Large intestine (tissue), 3 donors: ENCODE data around the gene SEPHS1. TPM values are rescaled to one million over a fixed set of nuclear protein-coding genes. Genes with fewer than 3 reads are reported as not detected.
"Not testable (repeated sequence)": the region's sequence is repeated elsewhere in the genome, so short reads cannot be mapped to it uniquely, and the experiment has no call there.

Experiments used
- DNase-seq, 2 donors: peaks; one replicate each; pipeline versions ENCODE4 v3.0.0 to v3.0.0-alpha.2; 2013
- H3K27ac ChIP-seq: one replicate; pipeline ENCODE4 v1.5.1; 2013; ENCODE audit warnings: low read length
- H3K27me3 ChIP-seq: 2 replicates; pipeline ENCODE4 v1.6.1; 2013; ENCODE audit warnings: low read length; ENCODE audit not compliant: control insufficient read depth, insufficient read depth
- H3K36me3 ChIP-seq: 2 replicates; pipeline ENCODE4 v1.6.1; 2013; ENCODE audit warnings: low read length; ENCODE audit not compliant: control insufficient read depth, insufficient read depth
- H3K4me1 ChIP-seq: one replicate; pipeline ENCODE4 v1.6.1; 2013; ENCODE audit warnings: low read length; ENCODE audit not compliant: control insufficient read depth, insufficient read depth
- H3K4me3 ChIP-seq: one replicate; pipeline ENCODE4 v1.5.1; 2013; ENCODE audit warnings: low read length
- H3K9me3 ChIP-seq: one replicate; pipeline ENCODE4 v1.6.1; 2013; ENCODE audit warnings: mild to moderate bottlenecking, low read depth, low read length, moderate library complexity; ENCODE audit not compliant: control insufficient read depth
- WGBS: methylation state at CpG from one replicate; pipeline ENCODE4 v1.1.5; 2013; ENCODE audit warnings: low lambda C conversion rate; ENCODE audit not compliant: insufficient coverage; 5-methylcytosine and 5-hydroxymethylcytosine counted together
- polyA plus RNA-seq: library from polyadenylated mRNA; unstranded; fragments of 120-200 nt; gene quantifications from one replicate; pipeline ENCODE4 v1.2.1, GENCODE V29; 2013

Gene SEPHS1
- polyA plus RNA-seq, 1 donor, result 51.3 TPM

GRCh38 chr10:13386021-13386420, 37.9 kb upstream of the SEPHS1 start:
- H3K9me3 ChIP-seq, result no peaks in the 10 kb centered on the region
- 100% methylated on average over 1 of the region's 7 CpGs for WGBS
- H3K4me1 ChIP-seq, result peaks cover 7% of the 10 kb centered on the region
- no peak for DNase-seq
- H3K27me3 ChIP-seq, result peaks cover 3% of the 10 kb centered on the region
- no peak overlapping the region for H3K4me3 ChIP-seq
- H3K27ac ChIP-seq, result no peak overlapping the region
- no peaks in the 10 kb centered on the region for H3K36me3 ChIP-seq

GRCh38 chr10:13383399-13383761, 35.3 kb upstream of the SEPHS1 start:
- peak; percentile 73 to 88 for DNase-seq
- Histone ChIP-seq H3K27me3 (peaks cover 3% of the 10 kb centered on the region), H3K4me3 (peak overlapping the region; percentile 38), H3K27ac (peak overlapping the region; percentile 55), H3K36me3 (no peaks in the 10 kb centered on the region), H3K9me3 (no peaks in the 10 kb centered on the region), H3K4me1 (peaks cover 7% of the 10 kb centered on the region)
- 0% methylated on average over 3 of the region's 18 CpGs for WGBS

DNA sequence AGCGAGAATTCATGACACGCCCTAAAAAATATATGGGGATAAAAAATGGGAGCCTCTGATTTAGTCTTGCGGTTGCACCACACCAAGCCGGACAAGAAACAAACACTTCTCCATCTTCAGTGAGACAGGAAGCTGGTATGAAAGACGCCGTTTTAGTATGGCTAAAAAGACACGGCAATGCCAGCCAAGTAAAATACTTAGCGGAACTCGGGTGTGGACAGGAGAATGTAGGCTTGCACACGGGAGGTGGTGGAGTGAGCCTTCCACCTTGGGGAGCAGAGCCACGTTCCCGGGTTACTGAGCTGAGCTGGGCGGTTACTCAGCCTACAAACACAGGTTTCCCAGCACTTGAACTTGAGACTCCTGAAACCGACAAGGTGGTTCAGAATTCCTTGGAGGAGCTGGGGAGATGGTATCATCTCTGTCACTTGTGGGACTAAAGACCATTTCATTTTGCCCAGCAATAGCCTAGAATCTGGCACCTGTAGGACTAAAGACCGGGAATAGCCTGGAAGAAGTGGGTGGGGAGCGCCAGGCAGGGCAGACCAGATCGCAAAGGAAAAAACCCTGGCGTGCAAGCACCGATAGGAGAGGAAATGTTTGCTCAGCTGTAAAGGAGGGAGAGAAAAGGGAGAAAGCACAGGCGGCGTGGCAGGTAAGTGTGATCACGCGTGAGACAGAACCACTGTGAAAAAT, 34.8 kb upstream of the SEPHS1 start:
- peak in 1 of 2 donors; percentile 21 for DNase-seq

GRCh38 chr10:13379061-13379460, 31.0 kb upstream of the SEPHS1 start:
- not testable (repeated sequence) for DNase-seq, H3K27ac ChIP-seq, H3K27me3 ChIP-seq, H3K4me1 ChIP-seq, H3K4me3 ChIP-seq, H3K36me3 ChIP-seq, H3K9me3 ChIP-seq
- WGBS, result no CpG with 5 or more reads among the region's 4 CpGs

More for the DNA sequence above, 34.8 kb upstream of the SEPHS1 start:
- H3K9me3 ChIP-seq, result no peaks in the 10 kb centered on the region
- H3K4me1 ChIP-seq, result peaks cover 7% of the 10 kb centered on the region
- peak overlapping the region; percentile 38 for H3K4me3 ChIP-seq
- peaks cover 3% of the 10 kb centered on the region for H3K27me3 ChIP-seq
- H3K27ac ChIP-seq, result peak overlapping the region; percentile 55
- 57% methylated on average over 5 of the region's 23 CpGs for WGBS
- no peaks in the 10 kb centered on the region for H3K36me3 ChIP-seq

DNA sequence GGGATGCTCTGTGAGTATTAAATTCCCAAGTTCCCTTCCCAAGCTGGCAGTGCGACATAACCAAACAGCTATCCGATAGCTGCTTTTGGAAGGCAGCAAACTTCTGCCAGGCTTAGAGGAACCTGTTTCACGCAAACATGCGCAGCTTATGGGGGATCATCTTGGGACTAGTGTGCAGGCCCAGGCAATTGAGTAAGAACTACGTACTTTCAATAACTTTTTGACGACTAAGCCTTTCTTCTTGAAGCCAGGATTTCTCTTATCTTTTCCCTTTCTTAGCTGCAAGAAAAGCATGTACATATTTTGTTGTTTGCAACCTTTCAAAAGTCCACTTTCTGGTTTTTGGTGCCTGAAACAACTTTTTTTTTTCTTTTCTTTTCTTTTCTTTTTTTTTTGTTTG, 28.7 kb upstream of the SEPHS1 start:
- no peaks in the 10 kb centered on the region for H3K27me3 ChIP-seq
- H3K27ac ChIP-seq, result no peak overlapping the region
- H3K9me3 ChIP-seq, result no peaks in the 10 kb centered on the region
- no peak for DNase-seq
- H3K4me3 ChIP-seq, result no peak overlapping the region
- no peaks in the 10 kb centered on the region for H3K36me3 ChIP-seq
- WGBS, result no CpG with 5 or more reads among the region's 6 CpGs
- H3K4me1 ChIP-seq, result no peaks in the 10 kb centered on the region

GRCh38 chr10:13376297-13376696, 28.2 kb upstream of the SEPHS1 start:
- DNase-seq, result no peak
- H3K27me3 ChIP-seq, result no peaks in the 10 kb centered on the region
- H3K36me3 ChIP-seq, result no peaks in the 10 kb centered on the region
- H3K9me3 ChIP-seq, result no peaks in the 10 kb centered on the region
- no peaks in the 10 kb centered on the region for H3K4me1 ChIP-seq
- no peak overlapping the region for H3K4me3 ChIP-seq
- 9% methylated on average over 6 of the region's 6 CpGs for WGBS
- no peak overlapping the region for H3K27ac ChIP-seq

GRCh38 chr10:13375791-13376190, 27.7 kb upstream of the SEPHS1 start:
- WGBS, result no CpG with 5 or more reads among the region's 2 CpGs
- H3K27ac ChIP-seq, result no peak overlapping the region
- no peaks in the 10 kb centered on the region for H3K27me3 ChIP-seq
- no peak overlapping the region for H3K4me3 ChIP-seq
- no peak for DNase-seq
- H3K36me3 ChIP-seq, result no peaks in the 10 kb centered on the region
- no peaks in the 10 kb centered on the region for H3K9me3 ChIP-seq
- no peaks in the 10 kb centered on the region for H3K4me1 ChIP-seq

GRCh38 chr10:13373644-13374043, 25.6 kb upstream of the SEPHS1 start:
- Histone ChIP-seq H3K4me3 (no peak overlapping the region), H3K27ac (no peak overlapping the region), H3K9me3 (no peaks in the 10 kb centered on the region), H3K36me3 (no peaks in the 10 kb centered on the region), H3K4me1 (no peaks in the 10 kb centered on the region), H3K27me3 (no peaks in the 10 kb centered on the region)
- no peak for DNase-seq
- WGBS, result no CpG with 5 or more reads among the region's 2 CpGs

DNA sequence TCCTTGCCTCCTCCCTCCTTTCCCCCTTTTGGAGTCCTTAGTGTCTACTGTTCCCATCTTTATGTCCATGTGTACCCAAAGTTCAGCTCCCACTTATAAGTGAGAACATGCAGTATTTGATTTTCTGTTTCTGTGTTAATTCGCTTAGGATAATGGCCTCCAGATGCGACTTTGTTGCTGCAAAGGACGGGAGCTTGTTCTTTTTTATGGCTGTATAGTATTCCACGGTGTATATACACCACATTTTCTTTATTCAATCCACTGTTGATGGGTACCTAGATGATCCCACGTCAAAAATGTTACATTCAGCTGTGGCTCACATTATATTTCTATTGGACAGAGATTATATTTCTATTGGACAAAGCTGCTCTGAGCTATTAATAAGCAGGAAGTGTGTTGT, 24.4 kb upstream of the SEPHS1 start:
- 100% methylated on average over 1 of the region's 5 CpGs for WGBS
- Histone ChIP-seq H3K4me1 (no peaks in the 10 kb centered on the region), H3K27ac (no peak overlapping the region), H3K9me3 (no peaks in the 10 kb centered on the region), H3K36me3 (no peaks in the 10 kb centered on the region), H3K4me3 (no peak overlapping the region), H3K27me3 (no peaks in the 10 kb centered on the region)
- no peak for DNase-seq

GRCh38 chr10:13371897-13372470, 23.9 kb upstream of the SEPHS1 start:
- H3K4me3 ChIP-seq, result no peak overlapping the region

DNA sequence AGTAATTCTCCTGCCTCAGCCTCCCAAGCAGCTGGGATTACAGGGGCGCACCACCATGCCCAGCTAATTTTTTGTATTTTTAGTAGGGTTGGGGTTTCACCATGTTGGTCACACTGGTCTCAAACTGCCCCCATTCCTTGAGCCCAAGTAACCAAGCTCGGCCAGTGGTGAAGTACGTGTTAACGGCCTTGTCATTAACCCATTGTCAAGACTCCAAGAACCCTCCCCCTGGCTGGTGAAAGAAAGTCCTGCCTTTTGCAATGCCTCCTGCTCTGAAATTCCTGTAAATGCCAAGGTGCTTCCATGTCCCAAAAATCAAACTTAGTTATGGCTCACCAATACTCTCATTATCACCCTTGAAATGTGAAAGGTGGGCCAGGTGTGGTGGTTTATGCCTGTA, 18.8 kb upstream of the SEPHS1 start:
- 100% methylated on average over 1 of the region's 4 CpGs for WGBS

More at GRCh38 chr10:13371897-13372470, 23.9 kb upstream of the SEPHS1 start:
- no peaks in the 10 kb centered on the region for H3K9me3 ChIP-seq
- no peaks in the 10 kb centered on the region for H3K36me3 ChIP-seq
- H3K4me1 ChIP-seq, result no peaks in the 10 kb centered on the region
- DNase-seq, result peak; percentile 73 to 77
- no peak overlapping the region for H3K27ac ChIP-seq
- no peaks in the 10 kb centered on the region for H3K27me3 ChIP-seq
- 67% methylated on average over 1 of the region's 6 CpGs for WGBS

More for the DNA sequence above, 18.8 kb upstream of the SEPHS1 start:
- Histone ChIP-seq H3K4me3 (no peak overlapping the region), H3K27ac (no peak overlapping the region), H3K27me3 (no peaks in the 10 kb centered on the region), H3K9me3 (no peaks in the 10 kb centered on the region), H3K36me3 (no peaks in the 10 kb centered on the region), H3K4me1 (peaks cover 13% of the 10 kb centered on the region)
- no peak for DNase-seq
